ENCODE data around the gene CUX1. TPM values are rescaled to one million over a fixed set of nuclear protein-coding genes. Genes with fewer than 3 reads are reported as not detected.
A peak's percentile ranks its signal among the peaks of the same experiment; 100 is the strongest.

Gene CUX1
- total RNA-seq, 4 donors from 2014 or later, result 58.2 to 295 (median 76.9) TPM

DNA sequence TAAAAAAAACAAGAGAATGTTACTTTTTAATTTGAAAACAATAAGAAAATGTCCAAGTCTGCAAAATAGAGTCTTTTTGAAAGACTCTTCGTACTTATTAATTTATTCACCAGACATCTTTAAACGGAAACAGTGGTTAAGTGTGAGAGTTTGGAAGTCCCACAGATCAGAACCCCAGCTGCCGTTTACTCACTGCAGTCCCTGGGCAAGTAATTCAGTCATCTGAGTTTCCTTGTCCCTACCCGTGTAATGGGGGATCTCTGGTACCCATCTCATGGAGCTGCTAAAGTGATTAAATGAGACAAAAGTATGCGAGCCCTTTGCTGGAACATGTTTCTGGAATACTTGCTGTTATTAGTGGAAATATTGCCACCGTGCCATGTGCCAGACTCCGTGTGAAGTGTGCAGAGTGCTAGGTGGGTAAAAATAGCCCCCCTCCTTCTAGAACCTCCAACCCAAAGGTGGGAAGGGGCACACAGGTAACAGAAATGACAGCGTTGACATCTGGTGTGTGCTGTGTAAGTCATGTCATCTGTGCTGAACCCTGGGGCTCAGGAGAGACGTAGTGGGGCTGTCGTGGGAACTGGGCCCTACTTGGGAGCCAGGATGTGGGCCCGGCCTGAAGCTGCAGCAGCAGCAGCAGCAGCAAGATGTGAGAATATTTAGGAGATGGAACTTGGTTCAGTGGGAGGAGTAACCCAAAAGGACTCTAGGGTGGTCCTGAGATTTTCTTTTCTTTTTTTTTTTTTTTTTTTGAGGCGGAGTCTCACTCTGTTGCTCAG is 140.5 kb downstream of the CUX1 start:
- Histone ChIP-seq H3K4me1 (peaks cover 7 to 16% of the 10 kb centered on the region in 2 donors), H3K27ac (peak overlapping the region; percentile 6 to 35), H3K27me3 (no peaks in the 10 kb centered on the region), H3K4me3 (no peak overlapping the region), H3K36me3 (no peaks in the 10 kb centered on the region), H3K9me3 (no peaks in the 10 kb centered on the region)
- TF ChIP-seq, protein P1, sequence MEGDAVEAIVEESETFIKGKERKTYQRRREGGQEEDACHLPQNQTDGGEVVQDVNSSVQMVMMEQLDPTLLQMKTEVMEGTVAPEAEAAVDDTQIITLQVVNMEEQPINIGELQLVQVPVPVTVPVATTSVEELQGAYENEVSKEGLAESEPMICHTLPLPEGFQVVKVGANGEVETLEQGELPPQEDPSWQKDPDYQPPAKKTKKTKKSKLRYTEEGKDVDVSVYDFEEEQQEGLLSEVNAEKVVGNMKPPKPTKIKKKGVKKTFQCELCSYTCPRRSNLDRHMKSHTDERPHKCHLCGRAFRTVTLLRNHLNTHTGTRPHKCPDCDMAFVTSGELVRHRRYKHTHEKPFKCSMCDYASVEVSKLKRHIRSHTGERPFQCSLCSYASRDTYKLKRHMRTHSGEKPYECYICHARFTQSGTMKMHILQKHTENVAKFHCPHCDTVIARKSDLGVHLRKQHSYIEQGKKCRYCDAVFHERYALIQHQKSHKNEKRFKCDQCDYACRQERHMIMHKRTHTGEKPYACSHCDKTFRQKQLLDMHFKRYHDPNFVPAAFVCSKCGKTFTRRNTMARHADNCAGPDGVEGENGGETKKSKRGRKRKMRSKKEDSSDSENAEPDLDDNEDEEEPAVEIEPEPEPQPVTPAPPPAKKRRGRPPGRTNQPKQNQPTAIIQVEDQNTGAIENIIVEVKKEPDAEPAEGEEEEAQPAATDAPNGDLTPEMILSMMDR (IDR thresholded peaks at IDR 0.05), result no peak
- no peak for TF ChIP-seq POLR2A (IDR thresholded peaks at IDR 0.05)
- DNase-seq, result no peak
- intact Hi-C loops (cut with DNase I; ENCODE audit: low total_unique reads), result no loop called here

DNA sequence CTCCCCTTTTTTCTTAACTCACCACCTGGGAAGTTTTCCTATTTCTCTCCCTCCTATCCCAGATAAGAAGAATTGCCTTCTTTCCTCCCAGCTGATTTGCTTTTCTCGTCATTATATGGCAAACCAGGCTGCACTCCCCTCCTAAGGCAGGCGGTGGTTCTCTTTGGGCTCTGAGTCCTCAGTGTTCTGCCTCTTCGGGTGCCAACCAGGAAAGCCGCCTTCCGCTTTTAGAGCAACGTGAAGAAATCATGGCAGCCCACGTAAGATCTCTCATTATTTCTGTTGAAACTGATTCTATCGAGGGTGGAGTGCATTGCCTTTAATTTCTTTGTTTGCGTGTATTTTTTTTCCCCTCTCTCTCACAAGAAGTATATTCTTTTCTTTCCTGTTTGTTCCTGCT is 141.9 kb downstream of the CUX1 start:
- TF ChIP-seq POLR2A (IDR thresholded peaks at IDR 0.05), result no peak
- TF ChIP-seq, protein P1 (IDR thresholded peaks at IDR 0.05), result no peak
- H3K27ac ChIP-seq, result no peak overlapping the region
- DNase-seq, result no peak
- H3K4me1 ChIP-seq, result peaks cover 3 to 6% of the 10 kb centered on the region in 2 donors
- no peaks in the 10 kb centered on the region for H3K9me3 ChIP-seq
- no peaks in the 10 kb centered on the region for H3K36me3 ChIP-seq
- intact Hi-C loops (cut with DNase I; ENCODE audit: low total_unique reads), result no loop called here
- no peaks in the 10 kb centered on the region for H3K27me3 ChIP-seq
- no peak overlapping the region for H3K4me3 ChIP-seq

DNA sequence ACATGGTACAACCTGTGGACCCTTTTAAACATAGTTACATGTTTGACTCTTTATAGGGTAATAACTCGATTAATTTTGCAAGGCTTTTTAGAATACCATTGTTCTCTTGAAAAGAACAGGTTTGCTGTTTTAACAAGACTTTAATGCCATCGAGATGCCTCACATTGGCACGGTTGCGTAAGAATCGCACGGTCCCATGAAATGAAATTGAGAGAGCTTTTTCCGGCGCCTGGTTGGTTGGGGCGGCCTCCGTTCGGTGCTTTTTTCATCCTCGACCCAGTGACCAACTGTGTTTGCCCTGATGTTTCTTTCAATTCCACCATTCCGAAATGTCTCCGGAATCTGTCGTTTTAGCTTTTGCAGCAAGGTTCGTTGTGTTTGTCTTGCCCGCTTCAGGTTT is 142.4 kb downstream of the CUX1 start:
- Histone ChIP-seq H3K9me3 (no peaks in the 10 kb centered on the region), H3K36me3 (no peaks in the 10 kb centered on the region), H3K27ac (no peak overlapping the region), H3K27me3 (no peaks in the 10 kb centered on the region), H3K4me1 (peaks cover 2 to 4% of the 10 kb centered on the region in 2 donors), H3K4me3 (no peak overlapping the region)
- TF ChIP-seq, protein P1 (IDR thresholded peaks at IDR 0.05), result no peak
- no peak for TF ChIP-seq POLR2A (IDR thresholded peaks at IDR 0.05)
- intact Hi-C loops (cut with DNase I; ENCODE audit: low total_unique reads), result no loop called here
- no peak for DNase-seq

DNA sequence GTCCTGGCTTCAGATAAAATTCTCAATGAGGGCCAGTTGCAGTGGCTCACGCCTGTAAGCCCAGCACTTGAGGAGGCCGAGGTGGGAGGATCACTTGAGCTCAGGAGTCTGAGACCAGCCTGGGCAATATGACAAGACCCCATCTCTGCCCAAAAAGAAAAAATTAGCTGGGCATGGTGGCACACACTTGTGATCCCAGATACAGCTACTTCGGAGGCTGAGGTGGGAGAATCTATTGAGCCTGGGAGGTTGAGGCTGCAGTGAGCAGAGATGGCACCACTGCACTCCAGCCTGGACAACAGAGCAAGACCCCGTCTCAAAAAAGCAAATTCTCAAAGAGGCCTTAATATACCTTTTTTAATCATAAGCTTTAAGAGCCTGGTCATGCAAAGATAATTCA is 142.9 kb downstream of the CUX1 start:
- no peak for DNase-seq
- TF ChIP-seq POLR2A (IDR thresholded peaks at IDR 0.05), result no peak
- TF ChIP-seq, protein P1 (IDR thresholded peaks at IDR 0.05), result no peak
- H3K9me3 ChIP-seq, result no peaks in the 10 kb centered on the region
- no peak overlapping the region for H3K4me3 ChIP-seq
- intact Hi-C loops (cut with DNase I; ENCODE audit: low total_unique reads), result no loop called here
- H3K27ac ChIP-seq, result no peak overlapping the region
- no peaks in the 10 kb centered on the region for H3K36me3 ChIP-seq
- H3K27me3 ChIP-seq, result no peaks in the 10 kb centered on the region
- peaks cover 4 to 7% of the 10 kb centered on the region in 2 donors for H3K4me1 ChIP-seq

DNA sequence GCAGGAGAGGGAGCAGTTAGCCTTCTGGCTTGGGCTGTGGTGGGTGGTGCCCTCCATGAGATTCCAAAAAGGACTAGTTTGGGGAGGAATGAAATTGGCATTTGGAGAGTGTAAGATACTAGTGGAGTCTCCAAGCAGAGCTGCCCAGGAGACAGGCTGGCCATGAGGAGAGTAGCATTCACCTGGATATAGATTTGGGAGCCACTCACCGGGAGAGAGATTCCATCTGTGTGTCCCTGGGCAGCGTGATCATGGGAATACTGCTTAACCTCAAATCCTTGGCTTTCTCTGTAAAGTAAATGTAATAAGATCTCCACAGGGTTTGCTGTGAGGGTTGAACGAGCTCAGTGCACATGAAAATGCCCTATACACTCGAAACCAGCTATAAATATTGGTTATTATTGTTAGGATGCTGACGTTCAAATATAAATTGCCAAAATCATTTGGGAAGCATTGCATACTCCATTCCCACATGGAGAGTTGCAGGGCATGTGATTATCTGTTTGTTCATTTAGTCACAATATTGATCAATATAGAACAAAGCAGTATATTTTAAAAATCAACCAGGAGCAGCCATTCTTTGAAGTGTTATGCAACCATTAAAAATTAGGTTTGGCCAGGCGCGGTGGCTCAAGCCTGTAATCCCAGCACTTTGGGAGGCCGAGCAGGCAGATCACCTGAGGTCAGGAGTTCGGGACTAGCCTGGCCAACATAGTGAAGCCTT is 143.7 kb downstream of the CUX1 start:
- Histone ChIP-seq H3K27me3 (no peaks in the 10 kb centered on the region), H3K4me1 (peaks cover 4 to 7% of the 10 kb centered on the region in 2 donors), H3K4me3 (no peak overlapping the region), H3K36me3 (no peaks in the 10 kb centered on the region), H3K9me3 (no peaks in the 10 kb centered on the region), H3K27ac (no peak overlapping the region)
- intact Hi-C loops (cut with DNase I; ENCODE audit: low total_unique reads), result no loop called here
- DNase-seq, result no peak
- TF ChIP-seq, protein P1 (IDR thresholded peaks at IDR 0.05), result no peak
- TF ChIP-seq POLR2A (IDR thresholded peaks at IDR 0.05), result no peak

Data from uterus (tissue), 4 donors.